HepG2 (cell line): ENCODE data around the gene ZNF280A. TPM values are rescaled to one million over a fixed set of nuclear protein-coding genes. Genes with fewer than 3 reads are reported as not detected.

ENCODE experiments used
- ATAC-seq: fragments of 200-7000 bp; cut with Tn5 transposase; 3 replicates; pipeline ENCODE4 v1.9.1; 2020; ENCODE audit warnings: mild to moderate bottlenecking, moderate library complexity
- BruUV-seq: library from RNA; stranded (reverse); fragments of 400-500 nt; replicated peaks from 2 replicates; lab custom pipeline; 2021; lab: Mats Ljungman, UMichigan
- CTCF ChIA-PET: fragments of 300-600 bp; formaldehyde crosslinking; extraction: SDS; loops from one replicate; lab custom pipeline; 2021; ENCODE audit warnings: low total read pairs, inconsistent platforms, low intra/inter-chr PET ratio; lab: Yijun Ruan, JAX
- POLR2A ChIA-PET: fragments of 350-600 bp; sonication (Branson Sonifier 250); formaldehyde crosslinking; loops from one replicate; lab custom pipeline; 2020; ENCODE audit warnings: antibody characterized with exemption, inconsistent platforms; lab: Yijun Ruan, JAX
- DNase-seq: peaks from one replicate; pipeline ENCODE4 v3.0.0-alpha.2; 2015; ENCODE audit warnings: low spot score
- FAIRE-seq: peaks from 3 replicates; lab custom pipeline; 2011; peaks lifted over from hg19 to GRCh38; lab: Jason Lieb, UNC
- H2AFZ ChIP-seq: one replicate; pipeline ENCODE4 v1.6.1; 2011; ENCODE audit warnings: low read length, inconsistent platforms
- H3K27ac ChIP-seq: fragments of 300-600 bp; 3 replicates; pipeline ENCODE4 v1.8.0; 2011; ENCODE audit warnings: mixed run types, mild to moderate bottlenecking, mixed read lengths, low read length, inconsistent platforms; ENCODE audit not compliant: insufficient read depth; ENCODE audit errors: extremely low read length
- H3K27me3 ChIP-seq, 2 experiments: fragments of 200-600 bp in 1 of 2; 2 replicates in 1 of 2; 3 replicates in 1 of 2; pipeline versions ENCODE4 v1.6.0 to v1.8.0; 2011; ENCODE audit warnings: low read length in 2 of 2, mild to moderate bottlenecking in 2 of 2, moderate library complexity in 2 of 2, inconsistent platforms in 1 of 2; ENCODE audit not compliant: insufficient read depth in 2 of 2, control insufficient read depth in 1 of 2
- H3K36me3 ChIP-seq, 2 experiments: fragments of 200-600 bp in 1 of 2; replicated peaks in 1 of 2; 2 replicates in 1 of 2; 3 replicates in 1 of 2; pipeline versions ENCODE4 v1.5.1 to v1.8.0; 2011; ENCODE audit warnings: low read length in 2 of 2, inconsistent platforms in 1 of 2; ENCODE audit not compliant: insufficient read depth in 2 of 2, control insufficient read depth in 1 of 2
- H3K4me1 ChIP-seq: 2 replicates; pipeline ENCODE4 v1.5.1; 2012; ENCODE audit warnings: low read length, inconsistent platforms; ENCODE audit not compliant: insufficient read depth
- H3K4me2 ChIP-seq: 2 replicates; pipeline ENCODE4 v1.6.0; 2011; ENCODE audit warnings: low read depth, low read length, inconsistent platforms
- H3K4me3 ChIP-seq, 3 experiments: fragments of 200-600 bp in 1 of 3; sonication (generic), shearing (Covaris generic) in 1 of 3; replicated peaks in 1 of 3; 2 replicates each; pipeline ENCODE4 v1.5.1; 2011 to 2016; ENCODE audit warnings: low read length in 3 of 3, inconsistent platforms in 2 of 3, low read depth in 2 of 3, mild to moderate bottlenecking in 2 of 3, control low read depth in 1 of 3, mixed read lengths in 1 of 3; ENCODE audit not compliant: insufficient read depth in 1 of 3
- H3K79me2 ChIP-seq: one replicate; pipeline ENCODE4 v1.6.1; 2011; ENCODE audit warnings: low read length, inconsistent platforms; ENCODE audit not compliant: insufficient read depth
- H3K9ac ChIP-seq: 2 replicates; pipeline ENCODE4 v1.6.0; 2011; ENCODE audit warnings: mild to moderate bottlenecking, low read depth, low read length, inconsistent platforms; ENCODE audit not compliant: insufficient read depth
- H3K9me3 ChIP-seq: 2 replicates; pipeline ENCODE4 v1.5.1; 2012; ENCODE audit warnings: mild to moderate bottlenecking, low read length
- H4K20me1 ChIP-seq: 2 replicates; pipeline ENCODE4 v1.6.0; 2011; ENCODE audit warnings: inconsistent platforms, mild to moderate bottlenecking, low read length, moderate library complexity; ENCODE audit not compliant: insufficient read depth
- DPF2 ChIP-seq: sonication (generic); formaldehyde crosslinking; IDR thresholded peaks from 2 replicates; pipeline ENCODE4 v1.4.0; 2020; ENCODE audit warnings: mild to moderate bottlenecking, low read depth, missing genetic modification reagents, borderline replicate concordance
- FOSL2 ChIP-seq: sonication (generic); formaldehyde crosslinking; IDR thresholded peaks from 2 replicates; pipeline ENCODE4 v1.4.0; 2020; ENCODE audit warnings: missing genetic modification reagents
- SIN3A ChIP-seq: IDR thresholded peaks from 2 replicates; pipeline ENCODE4 v1.6.1; 2011; ENCODE audit warnings: low read depth, mild to moderate bottlenecking, control low read depth, low read length, borderline replicate concordance
- ZNF644 ChIP-seq: IDR thresholded peaks from 2 replicates; pipeline ENCODE4 v1.6.1; 2016; ENCODE audit warnings: low read depth
- ZNF652 ChIP-seq: IDR thresholded peaks from 2 replicates; pipeline ENCODE4 v1.6.1; 2016; ENCODE audit warnings: low read depth, borderline replicate concordance
- ZNF713 ChIP-seq: sonication (generic); formaldehyde crosslinking; IDR thresholded peaks from 2 replicates; pipeline ENCODE4 v1.4.0; 2020; ENCODE audit warnings: mild to moderate bottlenecking, missing genetic modification reagents
- WGBS: methylation state at CpG from one replicate; pipeline ENCODE4 v1.1.6; 2017; ENCODE audit warnings: low lambda C conversion rate; 5-methylcytosine and 5-hydroxymethylcytosine counted together
- in situ Hi-C: cut with HindIII; loops from 2 replicates; pipeline ENCODE4 v1.10.0; 2017; ENCODE audit warnings: low pct_unique_long_range_greater_than_20kb; ENCODE audit not compliant: extremely low pct_ligation_motif_present
- intact Hi-C: fragments of 100-400 bp; cut with micrococcal nuclease; formaldehyde crosslinking; loops from one replicate; pipeline ENCODE4 v1.10.0; 2022; ENCODE audit not compliant: unreplicated experiment
- polyA plus RNA-seq, 8 experiments: library from polyadenylated mRNA; depleted of rRNA in 3 of 8; stranded (reverse) in 7 of 8; unstranded in 1 of 8; fragments of >200 nt; fragmentation: Illumina TruSeq in 4 of 8; extraction: Trizol in 4 of 8; gene quantifications; 2 replicates each; pipeline versions ENCODE4 v1.2.1 to v1.2.3, GENCODE V29; 2011 to 2016; ENCODE audit warnings: low read depth in 4 of 8, missing spikeins in 1 of 8, mixed read lengths in 1 of 8; ENCODE audit not compliant: insufficient read depth in 1 of 8
- total RNA-seq, 5 experiments: library from RNA; depleted of rRNA; stranded (reverse); fragments of >200 nt; fragmentation: Illumina TruSeq; extraction: Trizol; gene quantifications; 2 replicates each; pipeline ENCODE4 v1.2.3, GENCODE V29; 2016; ENCODE audit warnings: low read depth in 1 of 5
- TF ChIP-seq, protein P1 (sequence below): sonication (generic); formaldehyde crosslinking; IDR thresholded peaks from 2 replicates; pipeline ENCODE4 v1.4.0; 2020; ENCODE audit warnings: missing genetic modification reagents

ZNF280A gene
- total and polyA plus RNA-seq, 2 of the 13 experiments (the other 11 are each of a cell fraction or from before 2014, with no cell fraction given), result 1.4 to 2.9 TPM

DNA sequence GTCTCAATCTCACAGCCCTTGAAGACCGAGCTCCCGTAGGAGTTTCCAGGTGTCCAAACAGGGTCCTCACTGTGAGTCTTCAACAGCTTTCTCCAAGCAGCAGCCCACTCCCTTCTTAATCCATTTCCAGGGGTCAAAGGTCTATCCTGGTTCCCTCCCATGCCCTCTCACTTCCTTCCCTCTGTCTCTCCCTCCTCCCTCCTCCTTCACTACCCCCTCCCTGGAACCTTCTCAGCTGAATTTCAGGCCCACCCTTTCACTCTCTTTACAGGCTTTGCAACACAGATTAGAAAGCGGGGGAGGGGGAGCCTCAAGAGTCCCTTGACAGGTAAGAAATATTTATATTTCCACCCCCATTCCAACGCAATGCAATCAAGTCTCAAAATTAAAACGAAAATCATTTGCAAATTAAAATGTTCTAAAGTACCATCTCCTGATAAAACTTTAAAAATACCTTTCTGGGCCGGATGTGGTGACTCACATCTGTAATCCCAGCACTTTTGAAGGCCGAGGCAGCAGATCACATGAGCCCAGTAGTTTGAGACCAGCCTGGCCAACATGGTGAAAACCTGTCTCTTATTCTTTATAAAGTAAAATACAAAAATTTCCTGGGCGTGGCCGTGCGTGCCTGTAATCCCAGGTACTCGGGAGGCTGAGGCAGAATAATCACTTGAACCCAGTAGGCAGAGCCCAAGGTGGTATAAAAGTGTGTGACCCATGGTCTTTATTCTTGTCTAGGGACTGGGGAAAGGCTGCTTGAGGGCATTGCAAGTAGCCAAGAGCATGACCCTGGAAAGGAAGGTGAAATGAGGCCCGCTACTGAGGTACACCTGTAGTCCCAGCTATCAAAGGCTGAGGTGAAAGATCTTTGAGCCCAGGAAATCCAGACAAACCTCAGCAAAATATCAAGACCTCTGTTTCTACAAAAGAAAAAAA lies 865 bp upstream of the ZNF280A start:
- H2AFZ ChIP-seq, result no peak overlapping the region
- no peak overlapping the region for H3K27ac ChIP-seq
- H3K9ac ChIP-seq, result no peak overlapping the region
- 51% methylated on average over 10 of the region's 12 CpGs for WGBS
- intact Hi-C loops (no loop called here), in situ Hi-C loops (no loop called here)
- no peaks in the 10 kb centered on the region for H3K9me3 ChIP-seq
- ATAC-seq (no peak), FAIRE-seq (no peak), DNase-seq (no peak)
- H3K27me3 ChIP-seq, result peaks cover 0 to 9% of the 10 kb centered on the region in 2 experiments; a peak in 2 of 5 replicates
- BruUV-seq, result no TSS peak
- H3K79me2 ChIP-seq, result no peaks in the 10 kb centered on the region
- POLR2A ChIA-PET, result interaction anchor here (0.8 to 2.1 kb wide), 4 partner anchors 9 to 134 kb away, joined by 3 to 32 read pairs (median 3); partner anchors contain the start of gene ZNF280B
- peak overlapping the region in 1 of 3 experiments; percentile 69; a peak in 1 of 6 replicates for H3K4me3 ChIP-seq
- H3K36me3 ChIP-seq, result no peaks in the 10 kb centered on the region
- H4K20me1 ChIP-seq, result no peaks in the 10 kb centered on the region
- TF ChIP-seq ZNF713 (CRISPR knock-in tag) (no peak), ZNF644 (CRISPR knock-in tag) (0 out of 2 replicates have a peak, but pooled peaks have one; percentile 6), FOSL2 (CRISPR knock-in tag) (peak; percentile 54)
- H3K4me1 ChIP-seq, result peaks cover 15% of the 10 kb centered on the region
- H3K4me2 ChIP-seq, result peak overlapping the region; percentile 93
- CTCF ChIA-PET, result no interaction called here

DNA sequence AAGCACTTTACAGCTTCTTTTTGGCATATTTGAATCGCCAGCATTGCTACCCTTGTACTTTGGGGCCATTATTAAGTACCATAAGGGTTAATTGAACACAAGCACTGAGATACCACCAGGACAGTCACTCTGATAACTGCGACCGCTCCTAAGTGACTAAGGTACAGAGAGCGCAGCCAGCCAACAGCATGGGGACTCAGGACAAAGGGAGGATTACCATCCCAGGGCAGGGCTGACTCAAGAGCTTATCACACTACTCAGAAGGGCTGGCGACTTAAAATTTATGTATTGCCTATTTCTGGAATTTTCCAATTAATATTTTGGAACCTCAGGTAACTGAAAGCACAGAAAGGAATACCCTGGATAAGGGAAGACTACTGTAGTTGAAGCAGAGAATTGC lies 479 bp downstream of the ZNF280A start:
- Histone ChIP-seq H3K9ac (peak overlapping the region; percentile 55), H3K27me3 (peaks cover 0 to 4% of the 10 kb centered on the region in 2 experiments; a peak in 2 of 5 replicates), H3K79me2 (no peaks in the 10 kb centered on the region), H3K9me3 (no peaks in the 10 kb centered on the region), H3K36me3 (no peaks in the 10 kb centered on the region; a peak in 1 of 5 replicates), H3K27ac (peak overlapping the region; percentile 32), H4K20me1 (no peaks in the 10 kb centered on the region), H2AFZ (peak overlapping the region; percentile 96), H3K4me3 (peak overlapping the region; percentile 47 to 69 (median 68)), H3K4me2 (peak overlapping the region; percentile 93), H3K4me1 (peaks cover 21% of the 10 kb centered on the region)
- FAIRE-seq (peak; percentile 69), ATAC-seq (peak; percentile 90), DNase-seq (peak; percentile 48)
- ChIA-PET POLR2A (interaction anchor here (0.9 to 2.1 kb wide), 3 partner anchors 8 to 13 kb away, joined by 3 to 32 read pairs (median 3); partner anchors contain the start of gene ZNF280B), CTCF (no interaction called here)
- intact Hi-C loops, result no loop called here
- TF ChIP-seq DPF2 (no peak), SIN3A (peak; percentile 25; the same call in 1 of the 2 replicates), ZNF652 (CRISPR knock-in tag) (peak; percentile 87)
- TF ChIP-seq, protein P1, sequence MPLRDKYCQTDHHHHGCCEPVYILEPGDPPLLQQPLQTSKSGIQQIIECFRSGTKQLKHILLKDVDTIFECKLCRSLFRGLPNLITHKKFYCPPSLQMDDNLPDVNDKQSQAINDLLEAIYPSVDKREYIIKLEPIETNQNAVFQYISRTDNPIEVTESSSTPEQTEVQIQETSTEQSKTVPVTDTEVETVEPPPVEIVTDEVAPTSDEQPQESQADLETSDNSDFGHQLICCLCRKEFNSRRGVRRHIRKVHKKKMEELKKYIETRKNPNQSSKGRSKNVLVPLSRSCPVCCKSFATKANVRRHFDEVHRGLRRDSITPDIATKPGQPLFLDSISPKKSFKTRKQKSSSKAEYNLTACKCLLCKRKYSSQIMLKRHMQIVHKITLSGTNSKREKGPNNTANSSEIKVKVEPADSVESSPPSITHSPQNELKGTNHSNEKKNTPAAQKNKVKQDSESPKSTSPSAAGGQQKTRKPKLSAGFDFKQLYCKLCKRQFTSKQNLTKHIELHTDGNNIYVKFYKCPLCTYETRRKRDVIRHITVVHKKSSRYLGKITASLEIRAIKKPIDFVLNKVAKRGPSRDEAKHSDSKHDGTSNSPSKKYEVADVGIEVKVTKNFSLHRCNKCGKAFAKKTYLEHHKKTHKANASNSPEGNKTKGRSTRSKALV, result 0 out of 2 replicates have a peak, but pooled peaks have one; percentile 49
- BruUV-seq, result TSS peak; percentile 87
- in situ Hi-C loops, result no loop called here
- 0% methylated on average over 5 of the region's 5 CpGs for WGBS
